Measurements from ENCODE around the gene PLOD1.
"Not testable (repeated sequence)": the region's sequence is repeated elsewhere in the genome, so short reads cannot be mapped to it uniquely, and the experiment has no call there.

Gene PLOD1

GRCh38 chr1:11934302-11935056 is at the start of gene PLOD1:
Gene PLOD1 (plus strand): TSS chr1:11934717. CDS start chr1:11934780, 63 bp downstream.
- DNase-seq: peak in 1 of 2 experiments; percentile 37

DNA sequence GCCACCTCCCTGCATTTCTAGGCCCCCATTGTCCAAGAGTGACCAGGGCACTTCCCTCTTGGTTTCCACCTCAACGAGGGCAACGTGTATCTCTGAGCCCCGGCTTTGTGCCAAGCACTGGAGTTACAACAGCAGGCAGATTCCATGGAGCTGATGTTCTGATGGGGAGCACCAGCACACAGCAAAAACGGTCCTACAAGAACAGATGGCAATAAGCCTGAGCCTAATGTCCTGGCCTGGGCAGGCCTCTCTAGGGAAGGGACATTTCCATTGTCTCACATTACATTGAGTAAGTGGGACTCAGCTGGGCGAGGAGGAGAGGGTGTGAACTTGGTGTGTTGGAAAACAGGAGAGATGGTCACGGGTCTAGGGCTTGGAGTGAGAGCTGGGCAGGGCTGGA is 48.6 kb upstream of the PLOD1 start:
- DNase-seq: no peak

- DNase-seq: no peak
These were observed 47.4 kb upstream of the PLOD1 start for GRCh38 chr1:11886986-11887665.

- no peak for DNase-seq
These were observed 46.9 kb upstream of the PLOD1 start for GRCh38 chr1:11887666-11888007.

GRCh38 chr1:11888206-11888876 is 46.2 kb upstream of the PLOD1 start:
- DNase-seq: no peak

- no peak for DNase-seq
These were observed 45.7 kb upstream of the PLOD1 start for GRCh38 chr1:11888877-11889208.

- DNase-seq: no peak
These were observed 42.9 kb upstream of the PLOD1 start for GRCh38 chr1:11891433-11892186.

- DNase-seq: peak in 1 of 2 experiments; percentile 30
These were observed 40.6 kb upstream of the PLOD1 start for GRCh38 chr1:11893907-11894251.

- not testable (repeated sequence) for DNase-seq
These were observed 40.0 kb upstream of the PLOD1 start for GRCh38 chr1:11894501-11894900.

DNA sequence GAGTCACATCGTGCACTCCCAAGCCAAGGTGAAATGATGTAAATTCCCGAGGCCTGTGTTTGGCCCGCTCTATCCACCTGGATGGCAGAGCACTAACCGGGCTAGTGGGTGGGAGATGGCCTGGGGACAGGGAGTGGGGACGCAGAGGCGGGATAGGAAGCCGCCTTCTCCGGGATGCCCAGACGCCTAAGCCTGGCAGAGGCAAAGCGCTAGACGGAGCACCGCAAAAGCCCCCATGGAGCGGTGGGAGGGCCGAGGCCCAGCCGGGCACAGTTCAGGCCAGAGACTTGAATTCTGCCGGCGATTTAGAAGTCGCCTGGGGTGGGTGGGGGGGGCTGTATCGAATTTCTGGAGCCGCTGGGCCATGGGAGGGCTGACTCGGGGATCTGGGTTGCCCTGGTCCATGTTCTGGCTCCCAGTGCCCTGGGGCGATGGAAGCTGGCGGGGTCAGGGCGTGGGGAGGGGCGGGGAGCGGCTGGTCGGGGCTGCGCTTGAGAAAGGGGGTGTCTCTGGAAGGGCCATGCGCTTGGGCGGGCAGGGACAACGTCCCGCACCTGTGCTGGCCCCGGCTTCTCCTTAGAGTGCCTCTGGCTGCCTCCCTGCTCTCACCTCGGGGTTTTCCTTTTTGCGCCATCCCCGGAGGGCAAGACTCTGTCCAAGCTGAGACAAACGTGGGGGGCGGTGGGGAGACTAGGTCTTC is 36.3 kb upstream of the PLOD1 start:
- no peak for DNase-seq

DNA sequence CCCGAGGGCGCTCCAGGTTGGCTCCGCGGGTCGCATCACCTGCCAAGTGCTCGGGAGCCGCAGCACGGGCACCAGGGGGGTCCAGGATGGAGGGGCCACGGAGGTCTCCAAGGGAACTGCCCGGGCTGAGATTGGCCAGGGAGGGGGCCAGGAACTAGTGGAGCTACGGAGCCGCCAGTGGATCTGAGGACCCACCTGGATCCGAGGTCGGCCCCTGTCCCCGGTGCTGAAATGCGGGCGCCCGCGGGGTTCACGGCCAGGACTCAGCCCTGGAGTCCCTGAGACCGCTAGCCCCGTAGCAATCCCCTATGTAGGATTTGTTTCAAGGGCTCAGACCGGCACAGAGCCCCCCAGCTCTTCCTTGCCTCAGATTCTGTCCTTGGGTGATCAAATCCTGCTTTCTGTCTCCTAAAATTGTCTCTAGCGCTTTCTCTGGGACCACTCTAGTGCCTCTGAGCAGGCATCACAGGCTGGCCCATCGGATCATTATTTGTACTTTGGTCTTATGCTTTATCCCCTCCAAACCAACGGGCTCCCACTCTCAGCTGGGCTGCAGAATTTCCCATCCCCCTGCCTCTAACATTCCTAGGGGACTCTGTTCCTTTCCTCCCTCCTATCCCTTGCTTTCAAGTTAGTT is 35.6 kb upstream of the PLOD1 start:
- DNase-seq: no peak

GRCh38 chr1:11901446-11901845 is 33.1 kb upstream of the PLOD1 start:
- not testable (repeated sequence) for DNase-seq

- no peak for DNase-seq
These were observed 31.3 kb upstream of the PLOD1 start for GRCh38 chr1:11903210-11903609.

GRCh38 chr1:11904156-11904555 is 30.4 kb upstream of the PLOD1 start:
- DNase-seq: not testable (repeated sequence)

DNA sequence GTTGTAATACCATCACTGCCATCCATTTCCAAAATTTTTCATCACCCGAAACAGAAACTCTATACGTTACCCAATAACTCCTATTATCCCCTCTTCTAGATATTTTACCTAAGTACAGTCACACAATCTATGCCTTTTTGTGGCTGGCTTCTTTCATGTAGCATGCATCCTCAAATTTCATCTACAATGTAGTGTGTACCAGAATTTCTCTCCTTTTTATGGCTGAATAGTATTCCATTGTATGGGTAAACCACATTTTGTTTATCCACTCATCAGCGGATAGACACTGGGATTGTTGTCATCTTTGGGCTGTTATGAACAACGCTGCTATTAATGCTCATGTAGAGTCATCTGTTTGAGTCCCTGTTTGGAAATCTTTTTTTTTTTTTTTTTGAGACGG is 29.5 kb upstream of the PLOD1 start:
- DNase-seq: no peak

- no peak for DNase-seq
These were observed 27.6 kb upstream of the PLOD1 start for GRCh38 chr1:11906870-11907269.

DNA sequence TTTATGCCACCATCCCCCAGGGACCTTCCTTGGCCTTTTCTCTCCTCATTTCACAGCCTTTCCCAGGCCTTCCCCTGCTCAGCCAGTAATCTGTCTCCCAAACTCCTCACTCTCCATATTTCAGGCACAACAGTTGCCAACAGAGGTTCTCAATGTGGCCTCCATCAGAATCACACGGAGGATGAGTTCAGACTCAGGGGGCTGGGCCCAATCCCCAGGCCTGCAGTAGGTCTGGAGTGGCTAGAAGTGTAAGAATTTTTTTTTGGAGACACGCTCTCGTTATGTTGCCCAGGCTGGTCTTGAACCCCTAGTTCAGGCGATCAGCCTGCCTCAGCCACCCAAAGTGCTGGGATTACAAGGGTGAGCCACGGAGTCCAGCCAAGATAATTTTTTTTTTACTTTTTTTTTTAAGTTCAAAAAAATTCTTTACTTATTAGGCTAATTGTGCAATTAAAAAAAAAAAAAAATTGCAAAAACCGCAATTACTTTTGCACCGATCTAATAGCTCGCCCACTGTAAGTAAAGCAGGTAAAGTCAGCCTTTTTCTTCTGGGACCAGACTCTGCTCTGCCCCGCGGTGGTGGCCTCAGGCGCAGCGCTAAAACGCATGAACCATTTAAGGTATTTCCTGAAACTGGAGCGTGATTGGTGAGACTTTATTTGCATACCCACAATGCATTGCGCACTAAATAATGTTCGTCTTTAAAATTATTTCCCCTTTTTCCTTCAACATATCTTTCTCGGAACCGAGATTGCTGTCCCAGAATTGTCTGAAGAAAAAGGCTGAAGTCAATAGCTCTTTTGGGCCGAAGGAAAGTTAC is 27.0 kb upstream of the PLOD1 start:
- peak; percentile 86 to 92 for DNase-seq

- DNase-seq: peak; percentile 74 to 81
These were observed 26.3 kb upstream of the PLOD1 start for GRCh38 chr1:11908095-11908675.

- DNase-seq: not testable (repeated sequence)
These were observed 23.6 kb upstream of the PLOD1 start for GRCh38 chr1:11910914-11911228.

DNA sequence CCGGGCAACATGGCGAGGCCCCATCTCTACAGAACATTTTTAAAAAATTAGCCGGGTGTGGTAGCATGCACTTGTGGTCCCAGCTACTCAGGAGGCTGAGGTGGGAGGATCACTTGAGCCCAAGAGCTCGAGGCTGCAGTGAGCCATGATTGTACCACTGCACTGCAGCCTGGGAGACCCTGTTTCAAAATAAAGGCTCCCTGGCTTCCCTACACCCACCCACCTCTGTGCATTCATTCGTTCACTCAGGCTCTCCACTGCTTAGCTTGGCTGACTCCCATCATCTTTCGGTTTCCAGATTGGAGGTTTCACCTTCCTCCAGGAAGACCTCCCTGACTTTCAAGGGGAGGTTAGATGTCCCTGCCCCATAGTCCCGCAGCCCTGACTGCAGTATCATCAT is 22.5 kb upstream of the PLOD1 start:
- DNase-seq: no peak

All from NCI-H187 (cell line).